IMR-90 (cell line): ENCODE data around the gene MBL2.

Experiments
- CTCF ChIP-seq: conservative IDR thresholded peaks from 2 replicates; pipeline ENCODE4 v1.5.1; 2012; ENCODE audit warnings: mild to moderate bottlenecking, low read depth, low read length, improper control_type of control experiment
- MXI1 ChIP-seq: IDR thresholded peaks from 2 replicates; pipeline ENCODE4 v1.6.1; 2012; ENCODE audit warnings: low read depth, mild to moderate bottlenecking, low read length, moderate library complexity, borderline replicate concordance
- POLR2A ChIP-seq: IDR thresholded peaks from 2 replicates; pipeline ENCODE4 v1.6.1; 2012; ENCODE audit warnings: mild to moderate bottlenecking, low read depth, low read length
- RFX5 ChIP-seq: IDR thresholded peaks from 2 replicates; pipeline ENCODE4 v1.8.0; 2012; ENCODE audit warnings: low read depth, mild to moderate bottlenecking, low read length, moderate library complexity
- SMC3 ChIP-seq: fragments of 150-350 bp; IDR thresholded peaks from 2 replicates; pipeline ENCODE4 v1.6.1; 2016; ENCODE audit warnings: low read depth, mild to moderate bottlenecking, antibody characterized with exemption, low read length, moderate library complexity
- TF ChIP-seq, protein P1 (sequence below): fragments of 150-350 bp; IDR thresholded peaks from 2 replicates; pipeline ENCODE4 v1.6.1; 2017; ENCODE audit warnings: mild to moderate bottlenecking, antibody characterized with exemption, low read length, low read depth

DNA sequence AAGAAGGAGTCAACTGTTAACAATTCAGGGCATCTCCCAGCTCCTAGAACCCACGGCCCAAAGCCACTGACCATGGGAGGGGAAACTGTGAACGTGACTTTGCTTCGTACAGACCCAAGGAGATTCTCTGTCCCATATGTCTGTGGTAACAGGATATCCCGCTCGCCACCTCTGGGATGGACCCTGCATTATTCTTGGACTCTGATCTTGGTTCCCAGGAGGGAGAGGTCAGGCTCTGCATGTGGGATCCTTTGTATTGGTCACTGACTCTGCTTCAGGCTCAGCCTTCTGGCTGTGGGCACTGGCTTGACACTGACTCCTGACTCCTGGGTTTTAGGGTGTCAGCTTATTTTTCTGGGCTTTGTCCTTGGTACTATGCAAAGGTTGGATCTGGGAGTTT, 13.5 kb upstream of the MBL2 start:
- TF ChIP-seq CTCF, result no peak
- TF ChIP-seq, protein P1, sequence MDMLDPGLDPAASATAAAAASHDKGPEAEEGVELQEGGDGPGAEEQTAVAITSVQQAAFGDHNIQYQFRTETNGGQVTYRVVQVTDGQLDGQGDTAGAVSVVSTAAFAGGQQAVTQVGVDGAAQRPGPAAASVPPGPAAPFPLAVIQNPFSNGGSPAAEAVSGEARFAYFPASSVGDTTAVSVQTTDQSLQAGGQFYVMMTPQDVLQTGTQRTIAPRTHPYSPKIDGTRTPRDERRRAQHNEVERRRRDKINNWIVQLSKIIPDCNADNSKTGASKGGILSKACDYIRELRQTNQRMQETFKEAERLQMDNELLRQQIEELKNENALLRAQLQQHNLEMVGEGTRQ, result no peak
- no peak for TF ChIP-seq POLR2A
- TF ChIP-seq SMC3, result no peak
- TF ChIP-seq MXI1, result no peak
- TF ChIP-seq RFX5, result no peak
